Lower leg skin (tissue), 3 donors: Measurements from ENCODE around the gene HINFP.

ENCODE experiments used
- POLR2A ChIP-seq, 2 donors: fragments of 450-650 bp; IDR thresholded peaks; one replicate each; pipeline ENCODE4 v1.6.1; 2016 to 2017; ENCODE audit warnings: antibody characterized with exemption in 2 of 2, mild to moderate bottlenecking in 1 of 2, moderate library complexity in 1 of 2
- TF ChIP-seq, protein P1 (sequence below), 3 donors: fragments of 450-650 bp; IDR thresholded peaks; one replicate each; pipeline ENCODE4 v1.5.1; 2016; ENCODE audit warnings: antibody characterized with exemption in 3 of 3, mild to moderate bottlenecking in 3 of 3, moderate library complexity in 2 of 3

DNA sequence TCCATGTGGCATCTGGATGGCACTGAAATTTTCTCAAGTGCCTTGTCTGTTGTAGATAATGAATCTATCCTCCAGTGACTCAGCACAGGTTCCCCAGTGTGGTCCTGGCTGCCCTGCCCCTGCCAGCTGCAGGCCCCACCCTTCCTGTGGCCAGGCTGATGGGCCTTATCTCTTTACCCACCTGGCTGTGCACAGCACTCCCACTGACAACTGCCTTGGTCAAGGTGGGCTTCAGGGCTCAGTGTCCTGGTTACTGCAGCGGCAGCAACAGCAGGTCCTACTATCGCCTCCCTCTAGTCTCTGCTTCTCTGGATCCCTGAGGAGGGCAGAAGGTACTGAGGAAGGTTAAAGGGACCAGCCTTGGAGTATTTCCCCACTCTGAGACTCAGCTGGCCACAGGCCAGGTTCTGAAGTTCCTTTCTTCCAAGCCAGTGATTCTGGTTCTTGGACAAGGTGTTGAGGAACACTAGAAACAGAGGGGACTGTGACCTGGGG lies 33.6 kb upstream of the HINFP start:
- TF ChIP-seq POLR2A (IDR thresholded peaks at IDR 0.05), result no peak
- TF ChIP-seq, protein P1, sequence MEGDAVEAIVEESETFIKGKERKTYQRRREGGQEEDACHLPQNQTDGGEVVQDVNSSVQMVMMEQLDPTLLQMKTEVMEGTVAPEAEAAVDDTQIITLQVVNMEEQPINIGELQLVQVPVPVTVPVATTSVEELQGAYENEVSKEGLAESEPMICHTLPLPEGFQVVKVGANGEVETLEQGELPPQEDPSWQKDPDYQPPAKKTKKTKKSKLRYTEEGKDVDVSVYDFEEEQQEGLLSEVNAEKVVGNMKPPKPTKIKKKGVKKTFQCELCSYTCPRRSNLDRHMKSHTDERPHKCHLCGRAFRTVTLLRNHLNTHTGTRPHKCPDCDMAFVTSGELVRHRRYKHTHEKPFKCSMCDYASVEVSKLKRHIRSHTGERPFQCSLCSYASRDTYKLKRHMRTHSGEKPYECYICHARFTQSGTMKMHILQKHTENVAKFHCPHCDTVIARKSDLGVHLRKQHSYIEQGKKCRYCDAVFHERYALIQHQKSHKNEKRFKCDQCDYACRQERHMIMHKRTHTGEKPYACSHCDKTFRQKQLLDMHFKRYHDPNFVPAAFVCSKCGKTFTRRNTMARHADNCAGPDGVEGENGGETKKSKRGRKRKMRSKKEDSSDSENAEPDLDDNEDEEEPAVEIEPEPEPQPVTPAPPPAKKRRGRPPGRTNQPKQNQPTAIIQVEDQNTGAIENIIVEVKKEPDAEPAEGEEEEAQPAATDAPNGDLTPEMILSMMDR (IDR thresholded peaks at IDR 0.05), result no peak
